Astrocyte (in vitro differentiated cells and primary cell): Measurements from ENCODE around the gene CCDC102B. TPM values are rescaled to one million over a fixed set of nuclear protein-coding genes. Genes with fewer than 3 reads are reported as not detected.

Experiments
- DNase-seq: peaks from one replicate; pipeline ENCODE4 v3.0.0-alpha.2; 2010; ENCODE audit warnings: low read depth
- FAIRE-seq: peaks from 2 replicates; lab custom pipeline; 2011; peaks lifted over from hg19 to GRCh38; lab: Jason Lieb, UNC
- H2AFZ ChIP-seq: 2 replicates; pipeline ENCODE4 v1.6.0; 2012; ENCODE audit warnings: low read depth, low read length, inconsistent platforms
- H3K27ac ChIP-seq: 2 replicates; pipeline ENCODE4 v1.5.1; 2011; ENCODE audit warnings: low read depth, low read length, inconsistent platforms
- H3K27me3 ChIP-seq: 2 replicates; pipeline ENCODE4 v1.6.0; 2011; ENCODE audit warnings: low read length, inconsistent platforms; ENCODE audit not compliant: insufficient read depth
- H3K36me3 ChIP-seq: 2 replicates; pipeline ENCODE4 v1.5.1; 2011; ENCODE audit warnings: low read length, inconsistent platforms; ENCODE audit not compliant: insufficient read depth
- H3K4me1 ChIP-seq: 2 replicates; pipeline ENCODE4 v1.5.1; 2011; ENCODE audit warnings: low read length, inconsistent platforms; ENCODE audit not compliant: insufficient read depth
- H3K4me2 ChIP-seq: 2 replicates; pipeline ENCODE4 v1.6.0; 2012; ENCODE audit warnings: low read length, inconsistent platforms
- H3K4me3 ChIP-seq: 2 replicates; pipeline ENCODE4 v1.5.1; 2011; ENCODE audit warnings: low read depth, mild to moderate bottlenecking, low read length, inconsistent platforms; ENCODE audit not compliant: insufficient read depth
- H3K79me2 ChIP-seq: 2 replicates; pipeline ENCODE4 v1.6.0; 2012; ENCODE audit warnings: mild to moderate bottlenecking, low read length, inconsistent platforms; ENCODE audit not compliant: insufficient read depth
- H3K9ac ChIP-seq: 2 replicates; pipeline ENCODE4 v1.6.0; 2012; ENCODE audit warnings: mild to moderate bottlenecking, low read length, inconsistent platforms
- H3K9me3 ChIP-seq: 2 replicates; pipeline ENCODE4 v1.5.1; 2012; ENCODE audit warnings: low read depth, mild to moderate bottlenecking, low read length, inconsistent platforms; ENCODE audit not compliant: insufficient read depth
- H4K20me1 ChIP-seq: 2 replicates; pipeline ENCODE4 v1.6.0; 2012; ENCODE audit warnings: low read length, inconsistent platforms; ENCODE audit not compliant: insufficient read depth
- H3K27ac Mint-ChIP-seq: one replicate; pipeline ENCODE4 v1.8.0; 2021; ENCODE audit warnings: mild to moderate bottlenecking, mixed read lengths; ENCODE audit not compliant: unreplicated experiment
- H3K27me3 Mint-ChIP-seq: one replicate; pipeline ENCODE4 v1.8.0; 2021; ENCODE audit warnings: low read depth, mixed read lengths; ENCODE audit not compliant: unreplicated experiment
- H3K36me3 Mint-ChIP-seq: one replicate; pipeline ENCODE4 v1.8.0; 2021; ENCODE audit warnings: low read depth, mixed read lengths; ENCODE audit not compliant: unreplicated experiment
- H3K4me1 Mint-ChIP-seq: one replicate; pipeline ENCODE4 v1.8.0; 2021; ENCODE audit warnings: low read depth, mixed read lengths; ENCODE audit not compliant: unreplicated experiment
- H3K4me3 Mint-ChIP-seq: one replicate; pipeline ENCODE4 v1.8.0; 2021; ENCODE audit warnings: mild to moderate bottlenecking, moderate library complexity, mixed read lengths; ENCODE audit not compliant: unreplicated experiment
- H3K9me3 Mint-ChIP-seq: one replicate; pipeline ENCODE4 v1.8.0; 2021; ENCODE audit warnings: mild to moderate bottlenecking, mixed read lengths; ENCODE audit not compliant: unreplicated experiment
- EZH2 ChIP-seq: IDR thresholded peaks from 2 replicates; pipeline ENCODE4 v1.6.1; 2012; ENCODE audit warnings: mild to moderate bottlenecking, low read length, inconsistent platforms; ENCODE audit not compliant: insufficient read depth
- total RNA-seq: library from RNA; stranded (reverse); gene quantifications from 2 replicates; pipeline ENCODE4 v1.2.1, GENCODE V29; 2021
- TF ChIP-seq, protein P1 (sequence below): IDR thresholded peaks from 2 replicates; pipeline ENCODE4 v1.5.1; 2011; ENCODE audit warnings: low read depth, mild to moderate bottlenecking, inconsistent platforms, low read length, moderate library complexity; ENCODE audit not compliant: insufficient read depth

CCDC102B gene
- total RNA-seq, 1 donor from 2014 or later: 7.9 TPM

DNA sequence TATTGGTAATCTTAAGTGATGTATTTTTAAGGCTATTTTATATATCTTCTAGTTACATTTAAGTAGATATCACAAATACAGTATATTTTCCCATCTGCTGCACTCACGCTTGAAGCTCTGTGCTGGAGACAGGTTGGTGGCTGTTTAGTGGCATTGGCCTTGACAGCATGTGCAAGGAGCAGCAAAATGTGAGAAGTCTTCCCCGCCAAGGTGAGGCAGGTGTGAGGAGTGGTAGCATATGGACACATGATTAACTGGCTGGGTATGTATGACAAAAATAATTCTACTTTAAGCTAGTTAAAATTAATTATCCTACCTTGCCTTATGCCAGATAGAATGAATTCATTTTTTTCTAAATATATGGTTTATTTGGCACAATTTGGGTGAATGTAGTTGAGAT is 117.2 kb downstream of the CCDC102B start:
- H3K9ac ChIP-seq: no peak overlapping the region
- no peaks in the 10 kb centered on the region for H3K9me3 ChIP-seq
- H4K20me1 ChIP-seq: no peaks in the 10 kb centered on the region
- TF ChIP-seq, protein P1, sequence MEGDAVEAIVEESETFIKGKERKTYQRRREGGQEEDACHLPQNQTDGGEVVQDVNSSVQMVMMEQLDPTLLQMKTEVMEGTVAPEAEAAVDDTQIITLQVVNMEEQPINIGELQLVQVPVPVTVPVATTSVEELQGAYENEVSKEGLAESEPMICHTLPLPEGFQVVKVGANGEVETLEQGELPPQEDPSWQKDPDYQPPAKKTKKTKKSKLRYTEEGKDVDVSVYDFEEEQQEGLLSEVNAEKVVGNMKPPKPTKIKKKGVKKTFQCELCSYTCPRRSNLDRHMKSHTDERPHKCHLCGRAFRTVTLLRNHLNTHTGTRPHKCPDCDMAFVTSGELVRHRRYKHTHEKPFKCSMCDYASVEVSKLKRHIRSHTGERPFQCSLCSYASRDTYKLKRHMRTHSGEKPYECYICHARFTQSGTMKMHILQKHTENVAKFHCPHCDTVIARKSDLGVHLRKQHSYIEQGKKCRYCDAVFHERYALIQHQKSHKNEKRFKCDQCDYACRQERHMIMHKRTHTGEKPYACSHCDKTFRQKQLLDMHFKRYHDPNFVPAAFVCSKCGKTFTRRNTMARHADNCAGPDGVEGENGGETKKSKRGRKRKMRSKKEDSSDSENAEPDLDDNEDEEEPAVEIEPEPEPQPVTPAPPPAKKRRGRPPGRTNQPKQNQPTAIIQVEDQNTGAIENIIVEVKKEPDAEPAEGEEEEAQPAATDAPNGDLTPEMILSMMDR: no peak
- TF ChIP-seq EZH2: no peak
- peaks cover 5% of the 10 kb centered on the region for H3K4me1 Mint-ChIP-seq
- H3K27ac Mint-ChIP-seq: no peak overlapping the region
- H3K9me3 Mint-ChIP-seq: peaks cover 3% of the 10 kb centered on the region
- H3K36me3 Mint-ChIP-seq: no peaks in the 10 kb centered on the region
- no peaks in the 10 kb centered on the region for H3K79me2 ChIP-seq
- no peak for DNase-seq
- no peak overlapping the region for H2AFZ ChIP-seq
- H3K4me2 ChIP-seq: no peak overlapping the region
- H3K4me3 ChIP-seq: no peak overlapping the region
- no peak for FAIRE-seq
- no peaks in the 10 kb centered on the region for H3K36me3 ChIP-seq
- H3K27me3 ChIP-seq: no peaks in the 10 kb centered on the region
- H3K4me3 Mint-ChIP-seq: no peak overlapping the region
- no peak overlapping the region for H3K27ac ChIP-seq
- H3K4me1 ChIP-seq: no peaks in the 10 kb centered on the region
- no peaks in the 10 kb centered on the region for H3K27me3 Mint-ChIP-seq

GRCh38 chr18:68916734-68917133 is 118.9 kb downstream of the CCDC102B start:
- no peaks in the 10 kb centered on the region for H3K36me3 ChIP-seq
- H3K9me3 ChIP-seq: no peaks in the 10 kb centered on the region
- no peak for TF ChIP-seq EZH2
- TF ChIP-seq, protein P1: no peak
- no peaks in the 10 kb centered on the region for H3K79me2 ChIP-seq
- no peak overlapping the region for H3K4me3 ChIP-seq
- Mint-ChIP-seq H3K27me3 (no peaks in the 10 kb centered on the region), H3K36me3 (no peaks in the 10 kb centered on the region), H3K4me3 (no peak overlapping the region), H3K4me1 (peaks cover 5% of the 10 kb centered on the region), H3K9me3 (no peaks in the 10 kb centered on the region), H3K27ac (no peak overlapping the region)
- H4K20me1 ChIP-seq: no peaks in the 10 kb centered on the region
- no peak overlapping the region for H3K4me2 ChIP-seq
- DNase-seq (no peak), FAIRE-seq (no peak)
- H2AFZ ChIP-seq: no peak overlapping the region
- H3K27ac ChIP-seq: no peak overlapping the region
- H3K27me3 ChIP-seq: no peaks in the 10 kb centered on the region
- H3K9ac ChIP-seq: no peak overlapping the region
- H3K4me1 ChIP-seq: no peaks in the 10 kb centered on the region

- Mint-ChIP-seq H3K9me3 (no peaks in the 10 kb centered on the region), H3K4me1 (peaks cover 5% of the 10 kb centered on the region), H3K36me3 (no peaks in the 10 kb centered on the region), H3K27me3 (no peaks in the 10 kb centered on the region), H3K27ac (no peak overlapping the region), H3K4me3 (no peak overlapping the region)
- TF ChIP-seq, protein P1: no peak
- TF ChIP-seq EZH2: no peak
- DNase-seq (no peak), FAIRE-seq (no peak)
- no peaks in the 10 kb centered on the region for H3K27me3 ChIP-seq
- H2AFZ ChIP-seq: no peak overlapping the region
- no peak overlapping the region for H3K4me2 ChIP-seq
- H3K79me2 ChIP-seq: no peaks in the 10 kb centered on the region
- no peaks in the 10 kb centered on the region for H3K36me3 ChIP-seq
- H4K20me1 ChIP-seq: no peaks in the 10 kb centered on the region
- H3K27ac ChIP-seq: no peak overlapping the region
- H3K4me3 ChIP-seq: no peak overlapping the region
- H3K4me1 ChIP-seq: no peaks in the 10 kb centered on the region
- H3K9me3 ChIP-seq: no peaks in the 10 kb centered on the region
- no peak overlapping the region for H3K9ac ChIP-seq
Observed at GRCh38 chr18:68918216-68918615, 120.3 kb downstream of the CCDC102B start.
